Measurements from ENCODE around the gene ZNF771.

Gene ZNF771

DNA sequence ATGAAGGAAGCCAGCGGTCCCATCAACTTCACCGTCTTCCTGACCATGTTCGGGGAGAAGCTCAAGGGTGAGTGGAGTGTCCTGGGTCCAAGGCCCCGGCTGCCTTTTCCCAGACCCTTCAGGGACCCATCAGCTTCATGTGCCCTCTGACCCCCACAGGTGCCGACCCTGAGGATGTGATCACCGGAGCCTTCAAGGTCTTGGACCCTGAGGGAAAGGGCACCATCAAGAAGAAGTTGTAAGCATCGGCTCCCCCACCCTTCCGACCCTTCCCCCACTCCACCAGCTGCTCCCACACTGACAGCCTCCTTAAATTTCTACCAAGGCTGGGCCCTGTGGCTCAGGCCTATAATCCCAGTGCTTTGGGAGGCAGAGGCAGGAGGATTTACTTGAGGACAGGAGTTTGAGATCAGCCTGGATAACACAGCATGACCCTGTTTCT, 30.9 kb upstream of the ZNF771 start:
- TF ChIP-seq SIN3A (IDR thresholded peaks at IDR 0.05; ENCODE audit: borderline replicate concordance, insufficient read depth, low read length) (no peak), TAF1 (IDR thresholded peaks at IDR 0.05; ENCODE audit: borderline replicate concordance, insufficient read depth, low read length) (no peak), POLR2AphosphoS5 (IDR thresholded peaks at IDR 0.05; ENCODE audit: low read depth, low read length) (no peak), FOXP2 (optimal IDR thresholded peaks at IDR 0.05; ENCODE audit: borderline replicate concordance, extremely low read depth, extremely low read length, insufficient read depth) (no peak)
- TF ChIP-seq, protein P1, sequence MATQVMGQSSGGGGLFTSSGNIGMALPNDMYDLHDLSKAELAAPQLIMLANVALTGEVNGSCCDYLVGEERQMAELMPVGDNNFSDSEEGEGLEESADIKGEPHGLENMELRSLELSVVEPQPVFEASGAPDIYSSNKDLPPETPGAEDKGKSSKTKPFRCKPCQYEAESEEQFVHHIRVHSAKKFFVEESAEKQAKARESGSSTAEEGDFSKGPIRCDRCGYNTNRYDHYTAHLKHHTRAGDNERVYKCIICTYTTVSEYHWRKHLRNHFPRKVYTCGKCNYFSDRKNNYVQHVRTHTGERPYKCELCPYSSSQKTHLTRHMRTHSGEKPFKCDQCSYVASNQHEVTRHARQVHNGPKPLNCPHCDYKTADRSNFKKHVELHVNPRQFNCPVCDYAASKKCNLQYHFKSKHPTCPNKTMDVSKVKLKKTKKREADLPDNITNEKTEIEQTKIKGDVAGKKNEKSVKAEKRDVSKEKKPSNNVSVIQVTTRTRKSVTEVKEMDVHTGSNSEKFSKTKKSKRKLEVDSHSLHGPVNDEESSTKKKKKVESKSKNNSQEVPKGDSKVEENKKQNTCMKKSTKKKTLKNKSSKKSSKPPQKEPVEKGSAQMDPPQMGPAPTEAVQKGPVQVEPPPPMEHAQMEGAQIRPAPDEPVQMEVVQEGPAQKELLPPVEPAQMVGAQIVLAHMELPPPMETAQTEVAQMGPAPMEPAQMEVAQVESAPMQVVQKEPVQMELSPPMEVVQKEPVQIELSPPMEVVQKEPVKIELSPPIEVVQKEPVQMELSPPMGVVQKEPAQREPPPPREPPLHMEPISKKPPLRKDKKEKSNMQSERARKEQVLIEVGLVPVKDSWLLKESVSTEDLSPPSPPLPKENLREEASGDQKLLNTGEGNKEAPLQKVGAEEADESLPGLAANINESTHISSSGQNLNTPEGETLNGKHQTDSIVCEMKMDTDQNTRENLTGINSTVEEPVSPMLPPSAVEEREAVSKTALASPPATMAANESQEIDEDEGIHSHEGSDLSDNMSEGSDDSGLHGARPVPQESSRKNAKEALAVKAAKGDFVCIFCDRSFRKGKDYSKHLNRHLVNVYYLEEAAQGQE (IDR thresholded peaks at IDR 0.05; ENCODE audit: insufficient read depth in 1 of 2, low read depth in 2 of 2, low read length in 2 of 2), result no peak

DNA sequence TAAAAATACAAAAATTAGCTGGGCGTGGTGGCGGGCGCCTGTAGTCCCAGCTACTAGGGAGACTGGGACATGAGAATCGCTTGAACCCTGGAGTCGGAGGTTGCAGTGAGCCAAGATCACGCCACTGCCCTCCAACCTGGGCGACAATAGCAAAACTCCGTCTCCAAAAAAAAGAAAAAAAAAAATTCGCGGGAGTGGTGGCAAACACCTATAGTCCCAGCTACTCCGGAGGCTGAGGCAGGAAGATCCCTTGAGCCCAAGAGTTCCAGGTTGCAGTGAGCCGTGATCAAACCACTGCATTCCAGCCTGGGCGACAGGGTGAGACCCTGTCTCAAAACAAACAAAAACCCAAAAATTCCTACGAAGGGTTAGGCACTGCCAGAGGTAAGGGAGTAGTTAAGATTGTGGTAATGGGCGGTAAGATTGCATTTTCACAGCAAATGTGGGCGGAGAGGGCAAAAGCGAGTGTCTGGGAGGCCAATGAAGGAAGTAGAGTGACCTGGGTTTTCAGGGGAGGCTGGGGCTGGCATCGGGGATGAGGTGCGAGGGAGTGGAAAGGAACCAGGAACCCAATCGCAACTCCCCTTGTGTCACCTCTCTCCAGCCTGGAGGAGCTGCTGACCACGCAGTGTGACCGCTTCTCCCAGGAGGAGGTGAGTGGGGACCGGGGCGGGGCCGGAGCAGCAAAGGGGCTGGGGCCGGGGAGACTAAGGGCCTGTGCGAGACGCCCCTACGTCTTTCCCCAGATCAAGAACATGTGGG, 30.2 kb upstream of the ZNF771 start:
- TF ChIP-seq SIN3A (IDR thresholded peaks at IDR 0.05; ENCODE audit: borderline replicate concordance, insufficient read depth, low read length) (no peak), TAF1 (IDR thresholded peaks at IDR 0.05; ENCODE audit: borderline replicate concordance, insufficient read depth, low read length) (no peak), POLR2AphosphoS5 (IDR thresholded peaks at IDR 0.05; ENCODE audit: low read depth, low read length) (no peak), FOXP2 (optimal IDR thresholded peaks at IDR 0.05; ENCODE audit: borderline replicate concordance, extremely low read depth, extremely low read length, insufficient read depth) (no peak)
- TF ChIP-seq, protein P1 (IDR thresholded peaks at IDR 0.05; ENCODE audit: insufficient read depth in 1 of 2, low read depth in 2 of 2, low read length in 2 of 2), result no peak

DNA sequence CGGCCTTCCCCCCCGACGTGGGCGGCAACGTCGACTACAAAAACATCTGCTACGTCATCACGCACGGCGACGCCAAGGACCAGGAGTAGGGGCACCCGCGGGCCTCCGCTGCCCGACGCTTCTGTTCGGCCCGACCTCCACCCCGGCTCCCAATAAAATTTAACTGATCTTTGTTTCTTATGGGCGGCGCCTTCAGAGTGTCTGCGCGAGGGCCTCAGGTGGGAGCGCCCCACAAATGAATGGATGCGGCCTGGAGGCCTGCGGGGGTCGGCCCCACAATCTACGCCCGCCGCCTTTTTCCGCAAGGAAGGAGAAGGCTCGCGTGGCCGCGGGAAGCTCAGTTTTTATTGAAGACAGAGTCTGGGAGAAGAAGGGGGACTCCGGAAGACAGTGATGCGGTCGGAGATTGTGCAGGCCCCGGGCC, 29.6 kb upstream of the ZNF771 start:
- TF ChIP-seq, protein P1 (IDR thresholded peaks at IDR 0.05; ENCODE audit: insufficient read depth in 1 of 2, low read depth in 2 of 2, low read length in 2 of 2), result no peak; a peak in 1 of 4 replicates
- peak; percentile 46; the same call in 1 of the 2 replicates for TF ChIP-seq TAF1 (IDR thresholded peaks at IDR 0.05; ENCODE audit: borderline replicate concordance, insufficient read depth, low read length)
- peak; percentile 49 for TF ChIP-seq FOXP2 (optimal IDR thresholded peaks at IDR 0.05; ENCODE audit: borderline replicate concordance, extremely low read depth, extremely low read length, insufficient read depth)
- peak; percentile 75 for TF ChIP-seq POLR2AphosphoS5 (IDR thresholded peaks at IDR 0.05; ENCODE audit: low read depth, low read length)

DNA sequence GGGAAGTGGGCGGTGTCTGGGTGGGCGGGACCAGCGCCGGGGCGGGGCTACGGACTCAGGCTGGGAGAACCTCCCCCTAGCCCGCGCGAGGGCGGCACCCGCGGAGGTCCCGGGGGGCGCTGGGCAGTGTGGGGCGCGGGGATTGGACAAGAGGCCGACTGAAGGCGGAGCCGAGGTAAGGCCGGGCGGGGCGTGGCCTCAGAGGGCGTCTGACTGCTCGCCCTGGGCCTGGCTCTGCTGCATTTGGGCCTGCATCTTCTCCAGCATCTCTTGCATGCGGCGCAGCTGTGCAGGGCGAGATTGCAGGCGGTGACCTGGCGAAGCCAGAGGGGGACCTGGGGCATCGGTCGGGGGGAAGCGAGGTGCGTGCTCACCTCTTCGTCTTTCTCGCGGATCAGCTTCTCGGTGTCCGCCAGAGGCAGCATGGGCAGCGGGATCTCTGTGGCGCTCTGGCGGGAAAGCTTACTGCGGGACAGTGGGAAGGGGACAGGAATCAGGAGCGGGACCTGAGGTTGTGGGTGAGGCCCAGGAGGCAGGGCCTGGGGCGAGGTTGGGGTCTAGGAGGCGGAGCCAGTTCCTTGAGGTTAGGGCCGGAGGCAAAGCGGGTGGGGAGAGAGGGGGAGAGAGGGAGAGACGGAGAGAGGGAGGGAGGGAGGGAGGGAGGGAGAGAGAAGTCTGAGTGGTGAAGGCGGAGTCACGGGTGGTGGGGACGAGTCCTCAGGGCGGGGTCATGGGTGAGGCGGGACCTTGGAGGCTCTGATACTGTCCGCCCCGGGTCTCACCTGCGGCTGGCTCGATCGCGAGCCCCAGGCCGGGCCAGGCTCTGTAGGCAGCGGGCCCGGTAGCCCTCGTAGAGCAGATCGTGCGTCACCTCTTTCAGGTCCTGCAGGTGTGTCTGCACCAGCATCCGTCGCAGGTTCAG, 28.9 kb upstream of the ZNF771 start:
- peak; percentile 68 for TF ChIP-seq FOXP2 (optimal IDR thresholded peaks at IDR 0.05; ENCODE audit: borderline replicate concordance, extremely low read depth, extremely low read length, insufficient read depth)
- TF ChIP-seq TAF1 (IDR thresholded peaks at IDR 0.05; ENCODE audit: borderline replicate concordance, insufficient read depth, low read length), result peak; percentile 91
- TF ChIP-seq SIN3A (IDR thresholded peaks at IDR 0.05; ENCODE audit: borderline replicate concordance, insufficient read depth, low read length), result no peak; the same call in 1 of the 2 replicates
- TF ChIP-seq, protein P1 (IDR thresholded peaks at IDR 0.05; ENCODE audit: insufficient read depth in 1 of 2, low read depth in 2 of 2, low read length in 2 of 2), result no peak
- peak; percentile 84 for TF ChIP-seq POLR2AphosphoS5 (IDR thresholded peaks at IDR 0.05; ENCODE audit: low read depth, low read length)
